HT-29 (cell line): ENCODE measurements around the gene THSD7A. TPM values are rescaled to one million over a fixed set of nuclear protein-coding genes. Genes with fewer than 3 reads are reported as not detected.
"Not testable (repeated sequence)": the region's sequence is repeated elsewhere in the genome, so short reads cannot be mapped to it uniquely, and the experiment has no call there.

Experiments
- DNase-seq: peaks from one replicate; pipeline ENCODE4 v3.0.0-alpha.2; 2015; ENCODE audit warnings: low spot score
- total RNA-seq: library from RNA; depleted of rRNA; stranded (reverse); fragments of >200 nt; shearing (Covaris generic); gene quantifications from 2 replicates; pipeline ENCODE4 v1.2.3, GENCODE V29; 2014

The THSD7A gene
- total RNA-seq, 1 experiment from 2014 or later, result not detected

- DNase-seq, result not testable (repeated sequence)
Observed at GRCh38 chr7:11521964-11522499, 310.0 kb downstream of the THSD7A start.

GRCh38 chr7:11517853-11518252 is 314.1 kb downstream of the THSD7A start:
- DNase-seq, result no peak

- DNase-seq, result no peak
Observed at GRCh38 chr7:11516328-11516727, 315.7 kb downstream of the THSD7A start.

- DNase-seq, result no peak
Observed at GRCh38 chr7:11513460-11513859, 318.5 kb downstream of the THSD7A start.

GRCh38 chr7:11507929-11508328 is 324.1 kb downstream of the THSD7A start:
- no peak for DNase-seq

- no peak for DNase-seq
Observed at GRCh38 chr7:11506417-11506816, 325.6 kb downstream of the THSD7A start.

- DNase-seq, result no peak
Observed at GRCh38 chr7:11505471-11505985, 326.5 kb downstream of the THSD7A start.

GRCh38 chr7:11492307-11492706 is 339.7 kb downstream of the THSD7A start:
- no peak for DNase-seq

- no peak for DNase-seq
Observed at GRCh38 chr7:11491811-11492210, 340.2 kb downstream of the THSD7A start.

- DNase-seq, result no peak
Observed at GRCh38 chr7:11489280-11489679, 342.7 kb downstream of the THSD7A start.

- DNase-seq, result peak; percentile 22
Observed at GRCh38 chr7:11486271-11486670, 345.7 kb downstream of the THSD7A start.

GRCh38 chr7:11485636-11486035 is 346.4 kb downstream of the THSD7A start:
- no peak for DNase-seq

GRCh38 chr7:11480143-11480542 is 351.9 kb downstream of the THSD7A start:
- no peak for DNase-seq

GRCh38 chr7:11478882-11479281 is 353.1 kb downstream of the THSD7A start:
- DNase-seq, result no peak

- no peak for DNase-seq
Observed at GRCh38 chr7:11478426-11478825, 353.6 kb downstream of the THSD7A start.

GRCh38 chr7:11474902-11475585 is 357.0 kb downstream of the THSD7A start:
- no peak for DNase-seq

GRCh38 chr7:11473807-11474424 is 358.1 kb downstream of the THSD7A start:
- no peak for DNase-seq

- no peak for DNase-seq
Observed at GRCh38 chr7:11473220-11473619, 358.8 kb downstream of the THSD7A start.

- no peak for DNase-seq
Observed at GRCh38 chr7:11472646-11473045, 359.4 kb downstream of the THSD7A start.

GRCh38 chr7:11471255-11471654 is 360.7 kb downstream of the THSD7A start:
- DNase-seq, result no peak

GRCh38 chr7:11469028-11469745 is 362.8 kb downstream of the THSD7A start:
- no peak for DNase-seq

- DNase-seq, result no peak
Observed at GRCh38 chr7:11466517-11467105, 365.4 kb downstream of the THSD7A start.
